Hepatocyte (in vitro differentiated cells): ENCODE data around the gene KLLN. TPM values are rescaled to one million over a fixed set of nuclear protein-coding genes. Genes with fewer than 3 reads are reported as not detected.

ENCODE experiments used
- DNase-seq: peaks from one replicate; pipeline ENCODE4 v3.0.0-alpha.2; 2016; ENCODE audit warnings: low spot score
- H2AFZ ChIP-seq: fragments of 200-600 bp; sonication (generic); 2 replicates; pipeline ENCODE4 v1.6.0; 2016; ENCODE audit warnings: antibody characterized with exemption, mild to moderate bottlenecking
- H3K27ac ChIP-seq: fragments of 200-600 bp; sonication (generic); 2 replicates; pipeline ENCODE4 v1.5.1; 2016; ENCODE audit warnings: mild to moderate bottlenecking
- H3K27me3 ChIP-seq: fragments of 200-600 bp; sonication (generic); 2 replicates; pipeline ENCODE4 v1.6.1; 2016
- H3K36me3 ChIP-seq: fragments of 200-600 bp; sonication (generic); replicated peaks from 2 replicates; pipeline ENCODE4 v1.5.1; 2016; ENCODE audit warnings: low read depth; ENCODE audit not compliant: insufficient read depth
- H3K4me1 ChIP-seq: fragments of 200-600 bp; sonication (generic); 2 replicates; pipeline ENCODE4 v1.5.1; 2016; ENCODE audit warnings: mild to moderate bottlenecking, moderate library complexity; ENCODE audit not compliant: insufficient read depth
- H3K4me2 ChIP-seq: fragments of 200-600 bp; sonication (generic); 2 replicates; pipeline ENCODE4 v1.6.0; 2016
- H3K4me3 ChIP-seq: fragments of 200-600 bp; sonication (generic); 2 replicates; pipeline ENCODE4 v1.5.1; 2016; ENCODE audit warnings: mild to moderate bottlenecking
- H3K79me2 ChIP-seq: fragments of 200-600 bp; sonication (generic); 2 replicates; pipeline ENCODE4 v1.6.0; 2017; ENCODE audit warnings: mild to moderate bottlenecking
- H3K9me2 ChIP-seq: fragments of 200-600 bp; sonication (generic); replicated peaks from 2 replicates; pipeline ENCODE4 v1.6.0; 2017; ENCODE audit warnings: mild to moderate bottlenecking; ENCODE audit not compliant: insufficient read depth
- H3K9me3 ChIP-seq: fragments of 200-600 bp; sonication (generic); 2 replicates; pipeline ENCODE4 v1.5.1; 2016; ENCODE audit warnings: low read depth, mild to moderate bottlenecking
- H4K20me1 ChIP-seq: fragments of 200-600 bp; sonication (generic); 2 replicates; pipeline ENCODE4 v1.6.0; 2016; ENCODE audit warnings: mild to moderate bottlenecking; ENCODE audit not compliant: insufficient read depth, poor library complexity, severe bottlenecking
- EZH2 ChIP-seq: fragments of 200-600 bp; sonication (generic); IDR thresholded peaks from 2 replicates; pipeline ENCODE4 v1.6.1; 2016; ENCODE audit warnings: antibody characterized with exemption, mild to moderate bottlenecking, borderline replicate concordance
- EZH2phosphoT487 ChIP-seq: fragments of 200-600 bp; sonication (generic); IDR thresholded peaks from one replicate; pipeline ENCODE4 v1.6.1; 2018; ENCODE audit warnings: antibody characterized with exemption, mild to moderate bottlenecking, low read depth, moderate library complexity; ENCODE audit not compliant: unreplicated experiment, severe bottlenecking
- WGBS: methylation state at CpG from one replicate; pipeline ENCODE4 v1.1.6; 2016; ENCODE audit warnings: low lambda C conversion rate; ENCODE audit errors: missing lambda C conversion rate; 5-methylcytosine and 5-hydroxymethylcytosine counted together
- polyA plus RNA-seq: library from polyadenylated mRNA; unstranded; fragments of >200 nt; fragmentation: Nextera tagmentation; extraction: Ambion mirVana; gene quantifications from 2 replicates; pipeline ENCODE4 v1.2.1, GENCODE V29; 2016
- small RNA-seq: library from RNA; depleted of rRNA; stranded (forward); fragments of <200 nt; gene quantifications from one replicate; pipeline ENCODE3, GENCODE V24; 2014
- total RNA-seq: library from RNA; depleted of rRNA; stranded (reverse); fragments of >200 nt; gene quantifications from 2 replicates; pipeline ENCODE4 v1.2.3, GENCODE V29; 2014
- TF ChIP-seq, protein P1 (sequence below): fragments of 200-600 bp; sonication (generic); IDR thresholded peaks from 2 replicates; pipeline ENCODE4 v1.5.1; 2016; ENCODE audit warnings: antibody characterized with exemption, mild to moderate bottlenecking; ENCODE audit not compliant: poor library complexity

The KLLN gene
- total and polyA plus RNA-seq, 2 experiments from 2014 or later: 0.21 to 0.53 TPM

DNA sequence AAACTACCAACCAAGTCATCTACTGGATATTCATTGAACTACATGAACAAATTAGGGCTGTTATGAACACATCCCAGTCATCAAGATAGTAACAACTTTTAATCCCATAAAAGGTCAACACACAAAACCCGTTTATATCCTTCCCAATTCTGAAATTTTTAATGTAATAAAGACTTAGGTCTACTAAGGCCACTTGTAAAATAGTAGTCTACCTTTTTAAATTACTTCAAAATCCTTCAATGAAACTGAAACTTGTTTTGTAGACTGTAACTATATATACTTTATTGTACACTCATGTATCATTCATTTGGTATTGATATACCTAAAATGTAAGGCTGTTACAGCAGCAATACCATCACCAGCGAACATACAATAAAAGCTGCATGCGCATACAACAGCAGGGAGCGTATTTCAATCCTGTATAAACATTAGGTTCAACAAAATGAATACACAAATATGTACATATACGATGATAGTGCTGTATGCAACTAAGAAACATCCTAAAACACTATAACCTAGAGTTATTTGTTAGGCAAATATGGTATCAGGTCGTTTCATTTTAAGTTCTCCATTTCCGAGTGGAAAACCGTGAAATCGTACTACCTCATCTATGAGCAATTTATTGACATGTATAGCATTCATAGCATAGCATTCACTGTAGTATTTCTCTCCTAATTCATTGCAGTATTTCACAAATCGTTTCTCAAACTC lies 46.3 kb downstream of the KLLN start:
- Histone ChIP-seq H3K27ac (peak overlapping the region; percentile 97), H3K4me3 (peak overlapping the region; percentile 59), H3K27me3 (no peaks in the 10 kb centered on the region), H3K4me1 (peaks cover 16% of the 10 kb centered on the region), H3K4me2 (peak overlapping the region; percentile 96), H3K79me2 (peaks cover 56% of the 10 kb centered on the region), H2AFZ (peak overlapping the region; percentile 95), H3K9me3 (no peaks in the 10 kb centered on the region), H3K36me3 (no peaks in the 10 kb centered on the region), H4K20me1 (peaks cover 13% of the 10 kb centered on the region), H3K9me2 (no peaks in the 10 kb centered on the region)
- no peak for DNase-seq
- TF ChIP-seq, protein P1, sequence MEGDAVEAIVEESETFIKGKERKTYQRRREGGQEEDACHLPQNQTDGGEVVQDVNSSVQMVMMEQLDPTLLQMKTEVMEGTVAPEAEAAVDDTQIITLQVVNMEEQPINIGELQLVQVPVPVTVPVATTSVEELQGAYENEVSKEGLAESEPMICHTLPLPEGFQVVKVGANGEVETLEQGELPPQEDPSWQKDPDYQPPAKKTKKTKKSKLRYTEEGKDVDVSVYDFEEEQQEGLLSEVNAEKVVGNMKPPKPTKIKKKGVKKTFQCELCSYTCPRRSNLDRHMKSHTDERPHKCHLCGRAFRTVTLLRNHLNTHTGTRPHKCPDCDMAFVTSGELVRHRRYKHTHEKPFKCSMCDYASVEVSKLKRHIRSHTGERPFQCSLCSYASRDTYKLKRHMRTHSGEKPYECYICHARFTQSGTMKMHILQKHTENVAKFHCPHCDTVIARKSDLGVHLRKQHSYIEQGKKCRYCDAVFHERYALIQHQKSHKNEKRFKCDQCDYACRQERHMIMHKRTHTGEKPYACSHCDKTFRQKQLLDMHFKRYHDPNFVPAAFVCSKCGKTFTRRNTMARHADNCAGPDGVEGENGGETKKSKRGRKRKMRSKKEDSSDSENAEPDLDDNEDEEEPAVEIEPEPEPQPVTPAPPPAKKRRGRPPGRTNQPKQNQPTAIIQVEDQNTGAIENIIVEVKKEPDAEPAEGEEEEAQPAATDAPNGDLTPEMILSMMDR: no peak
- TF ChIP-seq EZH2: no peak
- no peak for TF ChIP-seq EZH2phosphoT487
- 16% methylated on average over 10 of the region's 10 CpGs for WGBS

DNA sequence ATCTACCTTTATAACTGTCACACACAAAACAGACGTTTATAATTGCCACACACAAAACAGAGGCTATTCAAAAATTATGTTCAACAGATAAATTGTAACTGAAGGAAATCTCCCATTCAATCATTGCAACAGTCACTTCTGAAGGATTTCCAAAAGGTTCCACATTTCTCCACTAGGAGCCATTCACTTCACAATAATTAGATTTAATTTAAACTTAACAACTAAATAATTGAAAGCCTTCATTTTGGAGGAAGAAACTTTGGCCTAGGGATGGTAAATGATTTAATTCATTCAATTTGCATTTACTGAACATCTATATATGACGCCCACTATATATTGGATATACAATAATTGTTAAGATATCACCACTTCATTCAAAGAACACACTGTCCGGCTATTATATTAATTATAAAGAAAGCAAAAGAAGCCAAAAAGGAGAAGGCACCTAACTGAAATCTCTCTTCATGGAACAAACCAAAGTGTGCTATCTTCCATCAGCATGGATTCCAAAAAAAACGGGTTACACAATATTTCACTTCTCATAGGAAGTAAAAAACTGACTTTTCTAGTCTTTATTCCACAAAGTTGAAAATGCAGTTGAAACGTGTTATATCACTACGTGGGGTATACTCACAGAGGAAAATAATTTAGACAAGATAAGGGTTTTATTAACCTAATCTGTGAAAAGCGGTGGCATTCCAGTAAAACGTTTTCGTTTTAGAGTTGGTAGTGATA lies 47.0 kb downstream of the KLLN start:
- WGBS: 68% methylated on average over 9 of the region's 9 CpGs
- DNase-seq: no peak
- Histone ChIP-seq H3K4me1 (peaks cover 16% of the 10 kb centered on the region), H3K4me2 (peak overlapping the region; percentile 96), H4K20me1 (peaks cover 13% of the 10 kb centered on the region), H3K9me2 (no peaks in the 10 kb centered on the region), H3K4me3 (peak overlapping the region; percentile 59), H2AFZ (no peak overlapping the region), H3K27ac (peak overlapping the region; percentile 97), H3K27me3 (no peaks in the 10 kb centered on the region), H3K36me3 (no peaks in the 10 kb centered on the region), H3K79me2 (peaks cover 60% of the 10 kb centered on the region), H3K9me3 (no peaks in the 10 kb centered on the region)
- TF ChIP-seq EZH2: no peak
- TF ChIP-seq, protein P1: no peak
- TF ChIP-seq EZH2phosphoT487: no peak

Small RNA genes lying within 50 kb of the gene (small RNA-seq; reads per million reads assigned to genes)
- gene RN7SL78P: not detected

Other genes with a start within 250 kb of the KLLN start
- gene PAPSS2, start 203.7 kb downstream of the KLLN start, total RNA-seq: 47.0 and 58.0 TPM in 2 replicates
- gene PAPSS2, start 203.7 kb downstream of the KLLN start, polyA plus RNA-seq: 38.3 and 39.5 TPM in 2 replicates
- gene ATAD1, start 45.3 kb downstream of the KLLN start, total RNA-seq: 50.7 and 52.6 TPM in 2 replicates
- gene ATAD1, start 45.3 kb downstream of the KLLN start, polyA plus RNA-seq: 31.6 and 33.4 TPM in 2 replicates
- 102 and 128 TPM in 2 replicates for gene PTEN, start 92 bp upstream of the KLLN start, total RNA-seq
- gene PTEN, start 92 bp upstream of the KLLN start, polyA plus RNA-seq: 32.8 and 33.6 TPM in 2 replicates